DND-41 (cell line): Measurements from ENCODE around the gene GABBR2.

Experiments used
- ATAC-seq: fragments of 200-7000 bp; cut with Tn5 transposase; 3 replicates; pipeline ENCODE4 v1.9.1; 2021; ENCODE audit warnings: low read depth; ENCODE audit not compliant: insufficient read depth
- DNase-seq: peaks from one replicate; pipeline ENCODE4 v3.0.0-alpha.2; 2020
- H2AFZ ChIP-seq: 2 replicates; pipeline ENCODE4 v1.6.0; 2012; ENCODE audit warnings: low read depth, low read length
- H3K27ac ChIP-seq: 2 replicates; pipeline ENCODE4 v1.5.1; 2012; ENCODE audit warnings: low read length, inconsistent platforms
- H3K27me3 ChIP-seq: fragments of 200-600 bp; sonication (generic); 2 replicates; pipeline ENCODE4 v1.6.0; 2012; ENCODE audit warnings: low read length, mild to moderate bottlenecking, inconsistent platforms; ENCODE audit not compliant: insufficient read depth, poor library complexity
- H3K36me3 ChIP-seq: 2 replicates; pipeline ENCODE4 v1.5.1; 2012; ENCODE audit warnings: low read length, inconsistent platforms; ENCODE audit not compliant: insufficient read depth
- H3K4me1 ChIP-seq: 2 replicates; pipeline ENCODE4 v1.5.1; 2012; ENCODE audit warnings: mild to moderate bottlenecking, low read length; ENCODE audit not compliant: insufficient read depth
- H3K4me2 ChIP-seq: 2 replicates; pipeline ENCODE4 v1.6.0; 2012; ENCODE audit warnings: mild to moderate bottlenecking, moderate library complexity, low read length, inconsistent platforms; ENCODE audit not compliant: insufficient read depth
- H3K4me3 ChIP-seq, 2 experiments: fragments of 200-600 bp in 1 of 2; shearing (Covaris generic) in 1 of 2; 2 replicates each; pipeline ENCODE4 v1.5.1; 2012 to 2016; ENCODE audit warnings: inconsistent platforms in 2 of 2, low read length in 2 of 2, mild to moderate bottlenecking in 2 of 2, low read depth in 1 of 2, moderate library complexity in 1 of 2
- H3K79me2 ChIP-seq: 2 replicates; pipeline ENCODE4 v1.6.0; 2012; ENCODE audit warnings: low read length, inconsistent platforms; ENCODE audit not compliant: insufficient read depth
- H3K9ac ChIP-seq: 2 replicates; pipeline ENCODE4 v1.6.0; 2012; ENCODE audit warnings: low read depth, mild to moderate bottlenecking, inconsistent platforms, low read length, moderate library complexity
- H3K9me3 ChIP-seq: 2 replicates; pipeline ENCODE4 v1.5.1; 2012; ENCODE audit warnings: low read length, moderate library complexity, mild to moderate bottlenecking, inconsistent platforms; ENCODE audit not compliant: insufficient read depth, severe bottlenecking
- H4K20me1 ChIP-seq: 2 replicates; pipeline ENCODE4 v1.6.0; 2012; ENCODE audit warnings: low read length; ENCODE audit not compliant: insufficient read depth
- EZH2 ChIP-seq: IDR thresholded peaks from 3 replicates; pipeline ENCODE4 v1.6.1; 2012; ENCODE audit warnings: borderline replicate concordance, low read depth, mild to moderate bottlenecking, moderate library complexity, low read length, inconsistent platforms; ENCODE audit not compliant: severe bottlenecking
- TF ChIP-seq, protein P1 (sequence below): IDR thresholded peaks from 2 replicates; pipeline ENCODE4 v1.5.1; 2012; ENCODE audit warnings: borderline replicate concordance, low read length, moderate library complexity, mild to moderate bottlenecking; ENCODE audit not compliant: poor library complexity, severe bottlenecking; ENCODE audit errors: extremely low read depth

GABBR2 gene

DNA sequence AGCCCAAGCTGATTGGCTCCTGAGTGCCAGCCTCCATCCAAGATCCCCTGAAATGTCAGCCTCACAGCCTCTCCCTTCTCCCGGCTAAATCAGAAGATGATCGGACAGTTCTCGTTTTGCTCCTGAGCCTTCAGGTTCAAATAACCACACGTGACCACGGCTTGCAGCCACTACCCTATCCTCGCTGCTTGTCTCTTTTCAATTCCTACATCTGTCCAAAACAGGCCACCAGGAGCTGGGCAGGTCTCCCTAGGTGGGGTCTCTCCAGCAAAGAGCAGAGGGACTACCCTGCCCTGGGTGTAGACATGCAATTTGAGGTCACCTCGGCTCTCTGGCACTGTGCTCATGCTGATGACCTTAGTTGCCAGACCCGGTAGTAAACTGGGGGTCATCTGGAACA is 229.3 kb downstream of the GABBR2 start:
- no peak overlapping the region for H2AFZ ChIP-seq
- H3K27ac ChIP-seq = no peak overlapping the region
- ATAC-seq = no peak
- H4K20me1 ChIP-seq = no peaks in the 10 kb centered on the region
- TF ChIP-seq EZH2 = no peak
- TF ChIP-seq, protein P1, sequence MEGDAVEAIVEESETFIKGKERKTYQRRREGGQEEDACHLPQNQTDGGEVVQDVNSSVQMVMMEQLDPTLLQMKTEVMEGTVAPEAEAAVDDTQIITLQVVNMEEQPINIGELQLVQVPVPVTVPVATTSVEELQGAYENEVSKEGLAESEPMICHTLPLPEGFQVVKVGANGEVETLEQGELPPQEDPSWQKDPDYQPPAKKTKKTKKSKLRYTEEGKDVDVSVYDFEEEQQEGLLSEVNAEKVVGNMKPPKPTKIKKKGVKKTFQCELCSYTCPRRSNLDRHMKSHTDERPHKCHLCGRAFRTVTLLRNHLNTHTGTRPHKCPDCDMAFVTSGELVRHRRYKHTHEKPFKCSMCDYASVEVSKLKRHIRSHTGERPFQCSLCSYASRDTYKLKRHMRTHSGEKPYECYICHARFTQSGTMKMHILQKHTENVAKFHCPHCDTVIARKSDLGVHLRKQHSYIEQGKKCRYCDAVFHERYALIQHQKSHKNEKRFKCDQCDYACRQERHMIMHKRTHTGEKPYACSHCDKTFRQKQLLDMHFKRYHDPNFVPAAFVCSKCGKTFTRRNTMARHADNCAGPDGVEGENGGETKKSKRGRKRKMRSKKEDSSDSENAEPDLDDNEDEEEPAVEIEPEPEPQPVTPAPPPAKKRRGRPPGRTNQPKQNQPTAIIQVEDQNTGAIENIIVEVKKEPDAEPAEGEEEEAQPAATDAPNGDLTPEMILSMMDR = no peak
- no peaks in the 10 kb centered on the region for H3K79me2 ChIP-seq
- no peaks in the 10 kb centered on the region for H3K4me1 ChIP-seq
- no peak overlapping the region for H3K9ac ChIP-seq
- H3K36me3 ChIP-seq = no peaks in the 10 kb centered on the region
- DNase-seq = no peak
- H3K9me3 ChIP-seq = no peaks in the 10 kb centered on the region
- H3K4me3 ChIP-seq = no peak overlapping the region
- no peak overlapping the region for H3K4me2 ChIP-seq
- no peaks in the 10 kb centered on the region for H3K27me3 ChIP-seq

DNA sequence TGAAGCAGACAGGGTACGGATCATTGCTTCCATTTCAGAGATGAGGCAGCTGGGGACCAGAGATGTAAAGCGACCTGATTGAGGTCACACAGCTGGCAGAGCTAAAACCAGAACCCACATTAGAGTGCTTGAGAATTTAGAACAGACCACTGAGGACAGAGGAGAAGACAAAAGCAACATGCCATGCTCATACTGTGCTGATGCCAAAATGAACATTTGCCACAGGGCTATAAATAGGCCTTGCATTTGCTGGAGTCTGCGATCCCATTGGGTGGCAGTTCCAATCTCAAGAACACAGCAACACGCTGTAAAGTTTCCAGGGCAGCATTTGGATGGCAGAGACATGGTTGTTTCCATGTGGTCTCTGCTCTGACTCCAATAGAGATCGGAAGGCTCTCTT is 230.9 kb downstream of the GABBR2 start:
- no peak overlapping the region for H3K9ac ChIP-seq
- no peak overlapping the region for H3K4me2 ChIP-seq
- ATAC-seq = no peak

DNA sequence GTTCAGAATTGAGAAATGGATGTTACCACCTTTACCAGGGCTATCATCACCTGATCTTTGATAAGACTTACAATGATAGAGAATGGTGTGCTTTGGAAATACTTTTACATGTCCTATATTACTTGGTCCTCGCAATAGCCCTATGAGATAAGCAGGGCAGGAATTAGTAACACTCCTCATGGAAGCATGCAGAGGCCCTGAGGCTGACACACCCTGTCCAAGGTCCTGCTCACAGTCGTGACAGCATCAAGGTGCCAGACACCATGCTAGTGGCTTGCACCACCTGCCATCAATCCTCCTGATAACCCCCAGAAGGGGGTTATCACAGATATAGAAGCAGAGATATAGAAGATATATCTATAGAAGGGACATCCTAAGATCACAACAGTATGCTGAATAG is 236.5 kb downstream of the GABBR2 start:
- TF ChIP-seq, protein P1 = no peak
- TF ChIP-seq EZH2 = no peak
- Histone ChIP-seq H3K79me2 (no peaks in the 10 kb centered on the region), H2AFZ (no peak overlapping the region), H3K4me1 (no peaks in the 10 kb centered on the region), H4K20me1 (no peaks in the 10 kb centered on the region), H3K4me3 (no peak overlapping the region), H3K36me3 (no peaks in the 10 kb centered on the region), H3K9me3 (no peaks in the 10 kb centered on the region), H3K27ac (no peak overlapping the region), H3K9ac (no peak overlapping the region), H3K4me2 (no peak overlapping the region), H3K27me3 (no peaks in the 10 kb centered on the region)
- no peak for ATAC-seq
- no peak for DNase-seq

More for the DNA sequence above, 230.9 kb downstream of the GABBR2 start:
- H2AFZ ChIP-seq = no peak overlapping the region
- no peaks in the 10 kb centered on the region for H3K4me1 ChIP-seq
- H3K79me2 ChIP-seq = no peaks in the 10 kb centered on the region
- H4K20me1 ChIP-seq = no peaks in the 10 kb centered on the region
- no peaks in the 10 kb centered on the region for H3K36me3 ChIP-seq
- TF ChIP-seq EZH2 = no peak
- TF ChIP-seq, protein P1 = no peak
- H3K4me3 ChIP-seq = no peak overlapping the region
- H3K9me3 ChIP-seq = no peaks in the 10 kb centered on the region
- no peak for DNase-seq
- no peak overlapping the region for H3K27ac ChIP-seq
- H3K27me3 ChIP-seq = no peaks in the 10 kb centered on the region

DNA sequence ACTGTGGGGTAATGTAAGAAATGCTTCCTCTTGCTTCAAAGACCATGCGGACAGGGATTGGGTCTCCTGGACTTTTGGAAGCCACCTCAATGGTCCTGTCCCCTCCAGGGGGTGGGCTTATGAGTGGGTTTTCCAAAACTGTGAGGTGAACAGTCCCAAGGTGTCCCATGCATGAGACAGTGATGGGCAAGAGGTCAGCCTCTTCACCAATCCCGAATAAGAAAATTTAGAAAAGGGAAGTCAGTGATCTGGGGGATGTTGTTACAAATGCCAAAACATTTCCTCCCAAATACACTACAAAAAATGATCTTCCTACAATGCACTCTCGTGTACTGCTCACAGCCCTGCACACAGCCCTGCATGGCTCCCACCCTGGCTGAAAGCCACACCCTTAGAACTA is 237.6 kb downstream of the GABBR2 start:
- H3K4me1 ChIP-seq = no peaks in the 10 kb centered on the region
- H3K27me3 ChIP-seq = no peaks in the 10 kb centered on the region
- no peak overlapping the region for H3K27ac ChIP-seq
- no peak overlapping the region for H3K9ac ChIP-seq
- no peaks in the 10 kb centered on the region for H3K9me3 ChIP-seq
- H3K36me3 ChIP-seq = no peaks in the 10 kb centered on the region
- DNase-seq (no peak), ATAC-seq (no peak)
- no peak overlapping the region for H3K4me3 ChIP-seq
- TF ChIP-seq EZH2 = no peak
- TF ChIP-seq, protein P1 = no peak
- no peaks in the 10 kb centered on the region for H3K79me2 ChIP-seq
- no peak overlapping the region for H3K4me2 ChIP-seq
- no peaks in the 10 kb centered on the region for H4K20me1 ChIP-seq
- H2AFZ ChIP-seq = no peak overlapping the region
